Mesendoderm (in vitro differentiated cells): ENCODE data around the gene RLBP1.

ENCODE experiments used
- DNase-seq: peaks from one replicate; pipeline ENCODE4 v3.0.0; 2013
- H2AK5ac ChIP-seq: 2 replicates; pipeline ENCODE4 v1.6.1; 2013; ENCODE audit warnings: low read length, inconsistent platforms
- H2BK120ac ChIP-seq: 2 replicates; pipeline ENCODE4 v1.6.1; 2013; ENCODE audit warnings: low read depth, mild to moderate bottlenecking, low read length, moderate library complexity, mixed read lengths
- H2BK15ac ChIP-seq: replicated peaks from 2 replicates; pipeline ENCODE4 v1.6.1; 2013; ENCODE audit warnings: low read depth, mild to moderate bottlenecking, moderate library complexity
- H2BK5ac ChIP-seq: 2 replicates; pipeline ENCODE4 v1.6.1; 2013; ENCODE audit warnings: low read length, inconsistent platforms
- H3K18ac ChIP-seq: 2 replicates; pipeline ENCODE4 v1.6.1; 2013; ENCODE audit warnings: mild to moderate bottlenecking, low read length, mixed read lengths
- H3K23ac ChIP-seq: one replicate; pipeline ENCODE4 v1.6.1; 2013; ENCODE audit warnings: low read length
- H3K27ac ChIP-seq: 2 replicates; pipeline ENCODE4 v1.5.1; 2013; ENCODE audit warnings: low read depth, mild to moderate bottlenecking, inconsistent platforms, low read length, moderate library complexity
- H3K27me3 ChIP-seq: 2 replicates; pipeline ENCODE4 v1.6.1; 2013; ENCODE audit warnings: low read length, control low read depth, mild to moderate bottlenecking, inconsistent platforms; ENCODE audit not compliant: insufficient read depth, poor library complexity
- H3K36me3 ChIP-seq: 2 replicates; pipeline ENCODE4 v1.6.1; 2013; ENCODE audit warnings: low read length, inconsistent platforms; ENCODE audit not compliant: control insufficient read depth, insufficient read depth
- H3K4ac ChIP-seq: one replicate; pipeline ENCODE4 v1.6.1; 2013; ENCODE audit warnings: low read depth, mild to moderate bottlenecking, low read length, moderate library complexity
- H3K4me1 ChIP-seq: 2 replicates; pipeline ENCODE4 v1.6.1; 2013; ENCODE audit warnings: low read depth, low read length, inconsistent platforms; ENCODE audit not compliant: control insufficient read depth
- H3K4me2 ChIP-seq: 2 replicates; pipeline ENCODE4 v1.6.1; 2013; ENCODE audit warnings: low read length
- H3K4me3 ChIP-seq: 2 replicates; pipeline ENCODE4 v1.5.1; 2013; ENCODE audit warnings: mild to moderate bottlenecking, low read length
- H3K56ac ChIP-seq: one replicate; pipeline ENCODE4 v1.6.1; 2013; ENCODE audit warnings: low read length
- H3K79me1 ChIP-seq: 2 replicates; pipeline ENCODE4 v1.6.1; 2013; ENCODE audit warnings: low read length, inconsistent platforms
- H3K79me2 ChIP-seq: 2 replicates; pipeline ENCODE4 v1.6.1; 2013; ENCODE audit warnings: mild to moderate bottlenecking, low read length; ENCODE audit not compliant: control insufficient read depth, insufficient read depth
- H3K9ac ChIP-seq: 2 replicates; pipeline ENCODE4 v1.6.1; 2013; ENCODE audit warnings: low read length, inconsistent platforms
- H4K5ac ChIP-seq: one replicate; pipeline ENCODE4 v1.6.1; 2013; ENCODE audit warnings: low read length
- H4K8ac ChIP-seq: one replicate; pipeline ENCODE4 v1.6.1; 2013; ENCODE audit warnings: low read depth, mild to moderate bottlenecking, control low read depth, low read length, moderate library complexity
- WGBS: extraction: QIAGEN DNeasy Blood & Tissue Kit; methylation state at CpG from one replicate; pipeline ENCODE4 v1.1.7; 2013; ENCODE audit warnings: low lambda C conversion rate, missing lambda C conversion rate; ENCODE audit not compliant: insufficient coverage; ENCODE audit errors: extremely low coverage; 5-methylcytosine and 5-hydroxymethylcytosine counted together

The RLBP1 gene

DNA sequence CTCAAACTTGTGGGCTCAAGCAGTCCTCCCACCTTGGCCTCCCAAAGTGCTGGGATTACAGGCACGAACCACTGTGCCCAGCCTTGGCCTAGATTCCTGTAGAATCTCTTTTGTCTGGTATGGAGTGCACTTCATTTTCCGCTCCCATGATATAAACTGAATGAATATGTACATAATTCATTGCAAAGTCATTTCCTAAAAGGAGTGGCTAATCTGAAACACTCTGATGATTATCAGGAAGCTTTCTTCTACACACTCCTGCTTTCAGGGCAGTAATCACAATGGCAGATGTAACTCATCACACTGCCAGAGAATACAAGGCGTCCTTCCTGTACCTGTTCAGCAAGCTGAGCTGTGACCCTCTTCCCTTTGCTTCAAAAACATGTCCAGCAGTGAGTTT lies 28.6 kb downstream of the RLBP1 start:
- H4K5ac ChIP-seq, result no peak overlapping the region
- no peak overlapping the region for H2BK5ac ChIP-seq
- no peak overlapping the region for H3K4ac ChIP-seq
- no peak overlapping the region for H4K8ac ChIP-seq
- no peak overlapping the region for H3K18ac ChIP-seq
- H3K23ac ChIP-seq, result no peak overlapping the region
- no peaks in the 10 kb centered on the region for H3K79me1 ChIP-seq
- no peaks in the 10 kb centered on the region for H3K36me3 ChIP-seq
- H3K4me3 ChIP-seq, result no peak overlapping the region
- no peaks in the 10 kb centered on the region for H3K4me1 ChIP-seq
- no peak for DNase-seq
- H2AK5ac ChIP-seq, result no peak overlapping the region
- no CpG with 5 or more reads among the region's 3 CpGs for WGBS
- H3K27ac ChIP-seq, result no peak overlapping the region
- no peak overlapping the region for H3K56ac ChIP-seq
- H3K9ac ChIP-seq, result no peak overlapping the region
- H3K4me2 ChIP-seq, result no peak overlapping the region
- no peak overlapping the region for H2BK15ac ChIP-seq
- no peaks in the 10 kb centered on the region for H3K79me2 ChIP-seq
- H3K27me3 ChIP-seq, result no peaks in the 10 kb centered on the region
- H2BK120ac ChIP-seq, result no peak overlapping the region

DNA sequence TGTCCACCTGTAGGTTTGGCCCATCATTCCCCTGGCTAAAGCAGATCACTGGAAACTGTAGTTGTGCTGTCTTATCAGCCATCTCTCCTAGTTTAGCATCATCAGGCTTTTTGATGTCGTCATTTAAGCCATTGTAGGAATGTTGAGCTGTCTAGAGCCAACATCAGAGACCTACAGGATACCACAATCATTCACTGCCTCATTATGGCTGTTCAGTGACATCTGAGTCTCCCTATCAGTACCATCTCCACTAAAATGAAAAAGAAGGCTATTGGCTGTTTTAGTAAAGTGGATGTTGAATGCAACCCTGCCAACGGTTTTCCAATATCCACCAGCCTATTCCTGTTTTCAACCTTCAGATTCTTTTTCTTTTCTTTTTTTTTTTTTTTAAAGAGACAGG lies 29.2 kb downstream of the RLBP1 start:
- Histone ChIP-seq H2BK120ac (no peak overlapping the region), H4K5ac (no peak overlapping the region), H4K8ac (no peak overlapping the region), H2BK5ac (no peak overlapping the region), H3K79me2 (no peaks in the 10 kb centered on the region), H3K36me3 (no peaks in the 10 kb centered on the region), H3K23ac (no peak overlapping the region), H3K56ac (no peak overlapping the region), H3K18ac (no peak overlapping the region), H3K27me3 (no peaks in the 10 kb centered on the region), H3K4me3 (no peak overlapping the region), H3K4me1 (no peaks in the 10 kb centered on the region), H3K9ac (no peak overlapping the region), H3K27ac (no peak overlapping the region), H2BK15ac (no peak overlapping the region), H3K4me2 (no peak overlapping the region), H3K4ac (no peak overlapping the region), H3K79me1 (no peaks in the 10 kb centered on the region), H2AK5ac (no peak overlapping the region)
- no peak for DNase-seq
- WGBS, result no CpG with 5 or more reads among the region's 2 CpGs

DNA sequence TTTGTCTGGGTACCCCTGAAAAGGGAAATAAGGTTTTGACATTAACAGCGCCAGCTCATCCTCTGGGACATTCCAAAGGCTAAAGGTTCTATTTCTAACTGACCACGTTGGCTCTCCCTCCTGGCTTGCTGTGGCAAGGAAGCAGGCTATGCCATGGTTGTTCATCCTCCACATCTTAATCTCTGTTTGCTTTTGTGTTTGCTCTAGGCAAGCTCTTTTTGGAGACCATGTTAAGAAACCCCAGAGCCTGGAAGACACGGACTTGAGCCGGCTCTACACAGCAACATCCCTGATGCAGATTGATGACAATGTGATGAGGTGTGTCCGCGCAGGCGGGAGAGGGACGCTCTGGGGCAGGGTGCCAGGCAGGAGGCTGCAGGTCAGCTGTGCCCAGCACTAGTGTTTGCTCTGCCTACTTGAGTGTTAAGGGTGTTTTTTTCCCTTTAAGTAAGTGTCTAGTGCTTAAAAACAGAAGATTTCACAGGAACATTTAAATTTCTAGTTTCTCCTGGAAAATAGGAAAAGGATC lies 33.3 kb downstream of the RLBP1 start:
- H3K27me3 ChIP-seq, result no peaks in the 10 kb centered on the region
- WGBS, result no CpG with 5 or more reads among the region's 8 CpGs
- H3K27ac ChIP-seq, result no peak overlapping the region
- no peak overlapping the region for H4K8ac ChIP-seq
- H4K5ac ChIP-seq, result no peak overlapping the region
- H3K4me1 ChIP-seq, result no peaks in the 10 kb centered on the region
- H3K79me1 ChIP-seq, result no peaks in the 10 kb centered on the region
- H3K4me2 ChIP-seq, result no peak overlapping the region
- no peak overlapping the region for H2AK5ac ChIP-seq
- no peak overlapping the region for H3K56ac ChIP-seq
- no peak overlapping the region for H2BK5ac ChIP-seq
- H3K79me2 ChIP-seq, result no peaks in the 10 kb centered on the region
- H3K9ac ChIP-seq, result no peak overlapping the region
- no peaks in the 10 kb centered on the region for H3K36me3 ChIP-seq
- H3K18ac ChIP-seq, result no peak overlapping the region
- no peak overlapping the region for H2BK120ac ChIP-seq
- no peak overlapping the region for H3K4ac ChIP-seq
- no peak overlapping the region for H2BK15ac ChIP-seq
- no peak for DNase-seq
- H3K4me3 ChIP-seq, result no peak overlapping the region
- no peak overlapping the region for H3K23ac ChIP-seq

DNA sequence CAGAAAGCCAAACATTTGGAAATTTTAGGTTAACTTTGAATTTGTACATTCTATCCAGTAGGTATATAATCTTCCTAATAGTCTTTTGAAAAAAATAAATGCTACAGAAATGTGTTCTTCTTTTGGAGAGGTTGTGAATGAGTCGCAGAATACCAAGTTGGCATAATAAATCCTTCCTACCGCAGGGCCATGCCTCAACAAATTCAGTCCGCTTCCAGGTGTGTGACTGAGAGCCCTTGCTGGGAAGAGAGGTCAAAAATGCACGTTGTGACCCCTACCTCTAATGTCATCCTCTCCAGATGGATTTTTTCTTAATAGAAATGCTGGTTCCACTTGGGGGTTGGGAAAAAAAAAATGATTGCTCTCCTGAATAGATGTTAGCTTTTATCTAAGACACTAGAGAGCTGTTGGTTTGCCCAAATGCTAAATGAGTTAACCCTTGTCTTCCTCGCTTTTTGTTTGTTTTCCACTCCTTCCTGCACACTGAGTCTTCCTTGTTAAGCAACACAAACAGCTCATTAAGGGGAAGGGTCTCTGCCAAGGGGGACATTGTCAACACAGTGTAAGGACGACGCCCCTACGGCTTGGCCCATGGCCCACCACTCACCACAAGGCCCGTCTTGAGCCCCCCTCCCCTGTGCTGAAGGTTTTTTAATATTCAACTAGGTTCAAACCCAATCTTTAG lies 33.9 kb downstream of the RLBP1 start:
- Histone ChIP-seq H2AK5ac (no peak overlapping the region), H3K4me3 (no peak overlapping the region), H2BK120ac (no peak overlapping the region), H3K79me1 (no peaks in the 10 kb centered on the region), H2BK15ac (no peak overlapping the region), H2BK5ac (no peak overlapping the region), H3K56ac (no peak overlapping the region), H3K79me2 (no peaks in the 10 kb centered on the region), H3K4me1 (no peaks in the 10 kb centered on the region), H4K5ac (no peak overlapping the region), H3K9ac (no peak overlapping the region), H3K27me3 (no peaks in the 10 kb centered on the region), H3K4me2 (no peak overlapping the region), H3K27ac (no peak overlapping the region), H3K4ac (no peak overlapping the region), H3K23ac (no peak overlapping the region), H3K18ac (no peak overlapping the region), H3K36me3 (no peaks in the 10 kb centered on the region), H4K8ac (no peak overlapping the region)
- WGBS, result no CpG with 5 or more reads among the region's 9 CpGs
- no peak for DNase-seq

DNA sequence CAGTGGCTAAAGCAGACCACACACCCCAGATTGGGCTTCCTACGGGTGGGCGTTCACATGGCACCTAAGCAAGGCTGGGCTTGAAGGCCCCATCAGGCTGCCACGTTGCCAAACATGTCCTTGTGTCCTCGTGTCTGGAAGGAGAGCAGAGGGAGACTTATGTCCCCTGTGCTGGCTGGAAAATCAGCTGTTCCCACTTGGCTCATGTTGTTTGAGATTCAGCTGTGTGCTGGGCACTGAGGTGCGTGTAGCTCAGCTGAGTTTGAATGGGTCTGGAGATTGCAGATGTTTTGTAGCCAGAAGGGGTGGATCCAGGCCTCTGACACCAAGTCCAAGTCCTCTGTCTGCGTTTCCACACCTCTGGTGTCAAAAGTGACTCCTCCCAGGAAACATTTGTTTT lies 34.6 kb downstream of the RLBP1 start:
- H3K4ac ChIP-seq, result no peak overlapping the region
- H3K56ac ChIP-seq, result no peak overlapping the region
- no peak overlapping the region for H4K8ac ChIP-seq
- no peaks in the 10 kb centered on the region for H3K79me2 ChIP-seq
- H3K4me1 ChIP-seq, result no peaks in the 10 kb centered on the region
- no peaks in the 10 kb centered on the region for H3K79me1 ChIP-seq
- no peak overlapping the region for H3K4me3 ChIP-seq
- H3K4me2 ChIP-seq, result no peak overlapping the region
- H3K27ac ChIP-seq, result no peak overlapping the region
- no peak for DNase-seq
- no peak overlapping the region for H3K9ac ChIP-seq
- H2BK15ac ChIP-seq, result no peak overlapping the region
- H2AK5ac ChIP-seq, result no peak overlapping the region
- H2BK5ac ChIP-seq, result no peak overlapping the region
- H3K36me3 ChIP-seq, result no peaks in the 10 kb centered on the region
- no peaks in the 10 kb centered on the region for H3K27me3 ChIP-seq
- H3K23ac ChIP-seq, result no peak overlapping the region
- no peak overlapping the region for H3K18ac ChIP-seq
- no peak overlapping the region for H4K5ac ChIP-seq
- WGBS, result no CpG with 5 or more reads among the region's 6 CpGs
- no peak overlapping the region for H2BK120ac ChIP-seq
